Measurements from ENCODE around the gene ANKRD61. TPM values are rescaled to one million over a fixed set of nuclear protein-coding genes. Genes with fewer than 3 reads are reported as not detected.
A peak's percentile ranks its signal among the peaks of the same experiment; 100 is the strongest.

Gene ANKRD61
- total and polyA plus RNA-seq, 2 experiments from 2014 or later: 0.81 TPM; not detected in 1

GRCh38 chr7:6012355-6013104, 18.6 kb upstream of the ANKRD61 start:
- Histone ChIP-seq H3K4me1 (ENCODE audit: insufficient read depth) (peaks cover 27% of the 10 kb centered on the region), H3K79me2 (peaks cover 45% of the 10 kb centered on the region), H3K9me2 (replicated peaks; ENCODE audit: insufficient read depth) (no peaks in the 10 kb centered on the region), H3K4me3 (no peak overlapping the region), H4K20me1 (ENCODE audit: insufficient read depth, poor library complexity, severe bottlenecking) (no peaks in the 10 kb centered on the region), H3K9me3 (ENCODE audit: low read depth) (no peaks in the 10 kb centered on the region), H3K36me3 (replicated peaks; ENCODE audit: insufficient read depth, low read depth) (no peaks in the 10 kb centered on the region), H3K4me2 (peak overlapping the region; percentile 50), H3K27ac (peak overlapping the region; percentile 92), H3K27me3 (no peaks in the 10 kb centered on the region), H2AFZ (no peak overlapping the region)
- TF ChIP-seq EZH2 (IDR thresholded peaks at IDR 0.05; ENCODE audit: borderline replicate concordance) (no peak), EZH2phosphoT487 (IDR thresholded peaks at IDR 0.05; ENCODE audit: low read depth, severe bottlenecking, unreplicated experiment) (no peak), CTCF (IDR thresholded peaks at IDR 0.05; ENCODE audit: poor library complexity) (no peak)
- peak; percentile 55 for DNase-seq (ENCODE audit: low spot score)
- 66% methylated on average over 14 of the region's 14 CpGs for WGBS (ENCODE audit: low lambda C conversion rate, missing lambda C conversion rate)

- TF ChIP-seq EZH2 (IDR thresholded peaks at IDR 0.05; ENCODE audit: borderline replicate concordance) (no peak), EZH2phosphoT487 (IDR thresholded peaks at IDR 0.05; ENCODE audit: low read depth, severe bottlenecking, unreplicated experiment) (no peak), CTCF (IDR thresholded peaks at IDR 0.05; ENCODE audit: poor library complexity) (no peak)
- Histone ChIP-seq H3K4me2 (peak overlapping the region; percentile 36), H2AFZ (no peak overlapping the region), H3K79me2 (peaks cover 22% of the 10 kb centered on the region), H3K27ac (peak overlapping the region; percentile 88), H3K27me3 (no peaks in the 10 kb centered on the region), H3K36me3 (replicated peaks; ENCODE audit: insufficient read depth, low read depth) (no peaks in the 10 kb centered on the region), H4K20me1 (ENCODE audit: insufficient read depth, poor library complexity, severe bottlenecking) (no peaks in the 10 kb centered on the region), H3K9me2 (replicated peaks; ENCODE audit: insufficient read depth) (no peaks in the 10 kb centered on the region), H3K4me1 (ENCODE audit: insufficient read depth) (peaks cover 18% of the 10 kb centered on the region), H3K4me3 (no peak overlapping the region), H3K9me3 (ENCODE audit: low read depth) (no peaks in the 10 kb centered on the region)
- 81% methylated on average over 8 of the region's 8 CpGs for WGBS (ENCODE audit: low lambda C conversion rate, missing lambda C conversion rate)
- DNase-seq (ENCODE audit: low spot score): peak; percentile 74
Observed at GRCh38 chr7:6015917-6016652, 15.1 kb upstream of the ANKRD61 start.

GRCh38 chr7:6016653-6016966, 14.6 kb upstream of the ANKRD61 start:
- H2AFZ ChIP-seq: no peak overlapping the region
- peak overlapping the region; percentile 88 for H3K27ac ChIP-seq
- 96% methylated on average over 8 of the region's 8 CpGs for WGBS (ENCODE audit: low lambda C conversion rate, missing lambda C conversion rate)
- peaks cover 18% of the 10 kb centered on the region for H3K4me1 ChIP-seq (ENCODE audit: insufficient read depth)
- no peaks in the 10 kb centered on the region for H3K27me3 ChIP-seq
- H3K36me3 ChIP-seq (replicated peaks; ENCODE audit: insufficient read depth, low read depth): no peaks in the 10 kb centered on the region
- H3K9me3 ChIP-seq (ENCODE audit: low read depth): no peaks in the 10 kb centered on the region
- no peak overlapping the region for H3K4me2 ChIP-seq
- DNase-seq (ENCODE audit: low spot score): no peak
- TF ChIP-seq CTCF (IDR thresholded peaks at IDR 0.05; ENCODE audit: poor library complexity) (no peak), EZH2phosphoT487 (IDR thresholded peaks at IDR 0.05; ENCODE audit: low read depth, severe bottlenecking, unreplicated experiment) (no peak), EZH2 (IDR thresholded peaks at IDR 0.05; ENCODE audit: borderline replicate concordance) (no peak)
- H4K20me1 ChIP-seq (ENCODE audit: insufficient read depth, poor library complexity, severe bottlenecking): no peaks in the 10 kb centered on the region
- H3K4me3 ChIP-seq: no peak overlapping the region
- H3K79me2 ChIP-seq: peaks cover 20% of the 10 kb centered on the region
- H3K9me2 ChIP-seq (replicated peaks; ENCODE audit: insufficient read depth): no peaks in the 10 kb centered on the region
